ENCODE data around the gene FAP.

Gene FAP

DNA sequence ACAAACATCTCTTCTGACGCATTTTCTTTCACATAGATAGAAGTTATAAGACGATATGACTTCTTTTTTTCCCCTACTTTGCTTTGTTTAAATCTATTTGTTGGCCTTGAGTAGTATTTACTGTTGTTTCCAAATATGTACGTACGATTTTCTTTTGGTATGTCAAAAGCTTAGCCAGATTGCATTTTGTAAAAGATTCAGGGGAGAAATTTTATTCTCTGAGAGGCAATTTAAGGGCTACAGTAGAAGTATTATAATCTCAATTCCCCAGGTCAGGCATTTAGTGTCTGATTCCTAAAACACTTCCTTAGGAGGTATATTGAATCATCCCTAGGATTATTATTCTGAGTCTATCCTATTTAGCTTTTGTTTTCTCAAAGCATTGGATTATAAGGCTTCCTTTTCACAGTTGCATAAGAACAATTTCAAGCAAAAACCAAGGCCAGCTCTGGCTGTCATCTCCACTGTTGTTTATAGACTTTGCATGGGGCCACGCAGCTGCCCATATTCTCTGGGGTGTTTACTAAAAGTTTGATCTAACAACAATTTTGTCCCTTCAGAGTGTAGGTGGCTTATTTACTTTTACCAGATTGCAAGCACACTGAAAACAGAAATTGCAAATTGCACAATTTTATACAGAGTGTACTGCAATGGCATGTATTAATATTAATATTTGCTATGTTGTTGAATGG is 57.6 kb downstream of the FAP start:
- no peak for DNase-seq

DNA sequence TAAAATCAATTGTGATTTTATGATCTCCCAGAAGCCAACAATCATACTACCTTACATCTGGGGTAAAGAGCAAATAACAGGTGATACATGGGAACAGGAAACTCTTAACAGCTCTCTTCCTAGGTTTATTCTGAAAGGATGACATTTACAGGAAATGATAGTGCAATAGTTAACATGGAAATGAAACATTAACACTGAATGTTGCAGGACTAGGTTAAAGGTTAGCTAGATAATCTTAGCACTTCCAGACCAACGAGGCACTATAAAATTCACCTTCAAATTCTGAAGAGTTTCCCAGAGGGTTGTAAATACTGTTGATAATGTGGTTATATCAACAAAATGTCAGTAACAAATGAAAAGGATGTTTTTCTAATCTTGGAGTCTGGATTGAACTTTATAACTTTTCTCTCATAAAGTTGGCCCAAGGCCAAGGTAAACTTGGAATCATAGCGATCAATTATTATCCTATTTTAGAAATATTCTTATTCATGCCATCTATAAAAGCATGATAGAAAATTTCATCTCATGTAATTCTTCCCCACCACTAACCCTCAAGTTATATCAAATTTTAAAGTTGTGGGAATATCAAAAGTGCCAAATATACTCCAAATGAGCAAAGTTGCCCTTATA is 58.3 kb downstream of the FAP start:
- DNase-seq, result no peak

DNA sequence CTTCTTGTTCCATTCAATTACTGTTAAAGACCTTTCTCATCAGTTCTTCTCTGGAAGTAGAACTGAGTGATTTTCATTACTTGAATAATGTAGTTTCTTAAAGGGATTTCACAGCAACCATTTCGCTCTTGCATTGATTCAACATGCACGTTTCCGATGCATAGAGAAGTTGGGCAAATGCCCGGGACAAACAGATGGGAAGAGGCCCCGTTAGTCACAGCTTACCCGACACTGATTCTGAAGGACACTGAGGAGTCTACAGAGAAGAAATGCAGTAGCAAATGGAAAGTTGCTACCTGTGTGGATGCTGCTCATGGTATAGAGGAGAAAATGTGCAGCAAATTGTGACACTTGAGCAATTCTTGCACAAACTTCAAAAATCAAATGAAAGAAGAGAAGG is 58.9 kb downstream of the FAP start:
- no peak for DNase-seq

DNA sequence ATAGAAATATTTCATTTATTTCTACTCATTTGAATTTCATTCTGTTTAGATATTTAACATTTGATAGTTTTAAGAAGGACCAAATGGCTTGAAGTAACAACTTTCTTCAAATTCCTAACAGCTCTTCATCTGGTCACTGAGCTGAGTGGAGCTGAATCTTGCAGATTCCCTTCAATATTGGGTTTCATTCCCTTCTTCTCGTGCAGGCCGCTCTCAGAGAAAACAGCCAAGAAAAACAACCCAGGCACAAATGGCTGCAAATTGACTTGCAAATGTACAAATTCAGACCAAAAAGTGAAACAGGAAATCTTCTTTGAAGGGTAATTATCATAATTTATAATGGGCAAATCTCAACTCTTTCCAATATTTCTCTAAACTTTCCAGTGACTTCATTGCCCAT is 60.9 kb downstream of the FAP start:
- no peak for DNase-seq

DNA sequence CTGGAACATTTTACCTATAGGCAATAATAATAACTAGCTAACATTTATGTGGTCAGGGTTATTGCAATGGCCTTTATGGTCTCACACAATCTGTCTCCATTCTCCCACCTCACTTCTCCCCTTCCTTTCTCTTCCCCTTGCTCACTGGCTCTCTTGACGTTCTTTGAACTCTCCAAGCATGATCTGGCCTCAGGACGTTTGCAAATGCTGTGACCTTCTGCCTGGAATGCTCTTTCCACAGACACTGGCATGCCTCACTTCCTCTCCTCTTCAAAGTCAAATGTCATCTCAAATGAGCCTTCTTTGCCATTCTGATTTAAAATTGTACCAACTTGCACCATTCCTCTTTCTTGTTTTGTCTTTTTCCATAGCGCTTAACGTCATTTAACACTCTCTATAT is 65.9 kb downstream of the FAP start:
- DNase-seq, result no peak

DNA sequence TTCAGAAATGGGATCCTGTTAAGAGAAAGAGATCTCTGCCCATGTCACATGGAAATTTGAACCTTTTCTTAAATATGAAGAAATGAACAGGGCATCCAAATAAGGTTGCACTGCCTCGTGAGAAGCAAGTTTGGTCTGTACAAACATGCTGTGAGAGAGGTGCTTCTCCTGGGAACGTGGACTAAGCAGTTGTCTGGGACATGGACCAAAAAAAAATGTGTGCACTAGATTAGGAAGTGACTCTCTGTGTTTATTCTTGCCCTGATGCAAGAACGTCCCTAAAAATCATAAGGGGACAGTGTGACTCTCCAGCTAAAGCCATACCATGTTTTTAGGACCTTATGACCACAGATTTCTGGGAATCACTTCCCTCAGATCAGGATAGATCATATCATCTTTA is 67.5 kb downstream of the FAP start:
- no peak for DNase-seq

DNA sequence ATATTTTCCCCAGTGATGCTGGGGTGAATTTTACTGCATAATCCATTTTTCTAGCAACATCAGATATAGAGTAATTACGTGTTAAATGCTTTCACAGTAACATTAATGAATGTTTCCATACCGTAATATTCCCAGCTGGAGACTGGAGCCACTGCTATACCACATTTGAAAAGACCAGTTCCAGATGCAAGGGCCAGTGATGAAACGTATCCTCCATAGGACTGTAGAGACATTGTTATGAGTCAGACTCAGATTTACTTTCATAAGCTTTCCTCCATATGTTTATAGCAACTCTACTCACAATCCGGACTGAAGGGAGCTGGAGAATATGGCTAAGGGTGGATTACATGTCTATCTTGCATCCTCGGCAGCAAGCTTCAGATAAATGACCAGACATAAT is 68.5 kb downstream of the FAP start:
- DNase-seq, result no peak

DNA sequence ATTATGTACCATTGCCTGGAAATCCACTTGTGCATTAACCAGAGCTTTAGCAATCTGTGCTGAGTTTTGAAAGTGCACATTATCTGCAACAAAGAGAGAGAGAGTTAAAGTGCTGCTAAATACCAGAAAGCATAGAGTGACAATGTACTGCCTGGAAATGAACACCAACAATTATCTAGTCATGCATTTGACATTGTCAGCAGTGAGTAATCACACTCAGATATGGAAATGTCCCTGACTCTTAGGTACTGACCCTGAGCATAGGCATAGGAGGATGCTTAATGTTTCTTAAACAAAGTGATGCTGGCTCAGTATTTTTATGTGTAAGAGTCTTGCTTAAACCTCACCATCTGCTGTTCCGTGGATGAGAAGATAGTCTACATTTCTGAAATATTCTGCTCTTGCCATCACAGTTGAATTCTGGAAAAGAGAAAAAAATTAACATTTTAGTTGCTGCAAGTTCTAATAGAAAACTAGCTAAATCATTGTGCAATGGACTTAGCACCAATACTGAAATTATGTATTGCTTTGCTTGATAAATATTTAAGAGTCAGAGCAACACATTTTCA is 70.4 kb downstream of the FAP start:
- DNase-seq, result no peak

DNA sequence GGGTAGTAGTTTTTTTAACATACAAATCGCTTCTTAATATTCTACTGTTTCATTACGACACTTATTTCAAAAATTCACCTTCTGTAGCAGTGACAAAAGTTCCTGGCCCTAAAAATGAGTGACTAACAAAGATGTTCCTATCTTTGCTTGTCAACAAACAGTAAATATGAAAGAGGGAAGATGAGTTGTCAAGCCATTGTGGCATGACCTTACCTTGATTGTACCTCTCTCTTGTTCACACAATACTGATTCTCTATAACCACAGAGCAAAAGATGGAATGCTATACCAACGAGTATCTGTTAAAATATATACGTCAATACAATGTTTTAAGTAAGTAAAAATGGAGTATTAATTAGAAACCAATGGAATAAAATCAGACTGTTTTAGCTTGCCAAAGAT is 76.5 kb downstream of the FAP start:
- DNase-seq, result no peak

DNA sequence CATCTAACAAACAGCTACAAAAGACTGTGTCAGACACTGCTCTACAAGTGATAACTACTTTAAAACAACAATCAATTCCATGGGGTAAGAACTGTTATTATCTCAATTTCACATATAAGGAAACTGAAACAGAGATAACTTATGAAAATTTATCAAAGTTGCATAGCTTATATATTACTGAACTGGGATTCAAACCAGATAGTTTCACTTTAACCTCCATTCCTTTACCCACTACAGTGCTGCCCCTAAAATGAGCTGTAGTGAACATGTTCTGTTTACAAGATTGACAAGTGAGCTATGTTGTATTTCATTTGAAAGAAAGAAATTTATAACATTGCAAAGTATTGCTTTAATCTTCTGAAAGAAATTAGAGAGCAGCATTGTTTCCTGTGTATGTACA is 77.1 kb downstream of the FAP start:
- no peak for DNase-seq

DNA sequence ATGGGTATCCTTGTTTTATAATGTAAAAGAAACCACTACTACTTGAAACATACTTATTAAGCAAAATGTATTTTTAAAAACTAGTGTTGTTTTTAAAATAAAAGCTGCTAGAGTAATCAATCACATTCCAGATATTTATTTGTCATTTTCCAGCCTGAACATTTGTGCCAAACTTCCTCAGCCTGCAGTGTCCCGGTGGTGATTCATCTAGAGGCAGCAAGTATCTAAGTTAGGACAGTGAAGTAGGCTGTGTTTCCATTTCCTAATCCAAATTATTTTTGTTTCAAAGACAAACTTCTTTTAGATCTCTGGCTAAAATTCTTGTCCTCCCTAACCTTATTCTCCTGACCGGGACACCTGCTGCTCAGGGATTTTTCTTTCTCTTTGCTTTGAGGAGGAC is 78.4 kb downstream of the FAP start:
- no peak for DNase-seq

DNA sequence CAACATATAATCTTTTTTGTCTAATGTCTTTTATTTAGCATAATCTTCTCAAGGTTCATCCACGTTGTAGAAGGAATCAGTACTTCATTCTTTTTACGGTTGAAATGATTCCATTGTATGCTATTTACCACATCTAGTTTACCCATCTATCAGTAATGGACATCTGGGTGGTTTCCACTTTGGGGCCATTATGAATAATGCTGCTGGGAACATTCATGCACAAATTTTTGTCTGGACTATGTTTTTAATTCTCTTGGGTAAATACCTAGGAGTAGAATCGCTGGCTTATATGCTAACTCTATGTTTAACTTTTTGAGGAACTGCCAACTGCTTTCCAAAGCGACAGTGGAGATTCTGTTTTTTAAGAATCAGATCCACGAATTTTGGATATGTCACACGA is 83.8 kb downstream of the FAP start:
- no peak for DNase-seq

DNA sequence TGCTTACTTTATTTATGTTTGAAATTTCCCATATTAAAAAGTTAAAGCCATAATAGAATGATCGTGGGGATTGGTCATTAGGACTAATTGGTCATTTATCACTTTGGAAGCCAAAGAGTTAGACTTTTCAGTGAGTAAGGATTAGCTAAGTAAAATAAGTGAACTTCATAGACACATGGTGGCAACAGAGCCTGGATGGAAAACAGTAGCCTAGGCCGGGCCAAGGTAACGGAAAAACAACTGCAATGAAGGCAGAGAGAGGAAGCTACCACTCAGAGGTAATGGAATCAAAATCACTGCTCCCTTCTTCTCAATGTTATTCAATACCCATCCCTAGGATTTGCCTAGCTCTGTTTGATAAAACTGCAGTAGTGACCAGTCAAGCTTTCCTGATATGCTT is 87.1 kb downstream of the FAP start:
- no peak for DNase-seq

DNA sequence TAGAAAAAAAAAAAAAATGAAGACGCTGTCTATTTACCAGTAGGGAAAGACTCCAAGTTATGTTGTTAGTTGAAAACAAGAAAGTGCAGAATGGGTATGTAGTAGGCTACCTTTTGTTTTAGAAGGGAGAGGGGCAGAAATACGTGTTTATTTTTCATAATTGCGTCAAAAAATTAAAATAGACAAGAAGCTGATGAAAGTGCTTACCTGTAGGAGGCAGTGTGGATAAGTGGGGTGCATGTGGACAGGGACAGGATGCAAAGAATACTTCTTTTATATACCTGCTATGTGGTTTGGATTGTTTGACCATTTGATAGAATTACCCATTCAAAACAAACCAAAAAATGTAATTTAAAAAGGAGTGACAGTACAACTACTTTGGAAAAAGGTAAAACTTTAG is 88.2 kb downstream of the FAP start:
- DNase-seq, result no peak

DNA sequence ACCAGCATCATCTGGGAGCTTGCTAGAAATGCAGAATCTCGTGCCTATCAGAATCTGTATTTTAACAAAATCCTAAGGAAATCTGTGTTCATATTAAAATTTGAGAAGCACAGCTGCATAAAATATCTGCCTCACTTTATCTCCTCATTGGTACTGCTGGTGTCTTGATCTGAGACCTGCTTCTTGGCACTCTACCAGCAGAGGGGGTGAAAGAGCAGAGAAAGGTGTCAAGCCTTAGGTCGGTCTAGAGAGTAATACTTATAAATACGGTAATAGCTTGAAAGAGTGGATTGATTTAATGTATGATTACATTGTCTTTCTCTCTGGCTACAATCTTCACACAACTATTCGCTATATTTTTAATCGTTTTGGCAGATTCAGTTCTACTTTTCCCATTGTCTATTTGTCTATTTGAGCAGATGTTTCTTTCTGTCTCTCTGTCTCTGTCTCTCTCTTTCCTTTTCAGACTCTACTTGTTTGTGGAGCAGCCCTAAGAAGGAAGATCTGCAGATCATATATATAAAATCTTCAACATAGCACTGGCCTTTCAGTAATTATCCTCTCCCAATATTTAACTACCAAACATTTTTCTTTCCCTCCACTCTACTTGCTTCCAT is 89.5 kb downstream of the FAP start:
- DNase-seq, result peak; percentile 62

DNA sequence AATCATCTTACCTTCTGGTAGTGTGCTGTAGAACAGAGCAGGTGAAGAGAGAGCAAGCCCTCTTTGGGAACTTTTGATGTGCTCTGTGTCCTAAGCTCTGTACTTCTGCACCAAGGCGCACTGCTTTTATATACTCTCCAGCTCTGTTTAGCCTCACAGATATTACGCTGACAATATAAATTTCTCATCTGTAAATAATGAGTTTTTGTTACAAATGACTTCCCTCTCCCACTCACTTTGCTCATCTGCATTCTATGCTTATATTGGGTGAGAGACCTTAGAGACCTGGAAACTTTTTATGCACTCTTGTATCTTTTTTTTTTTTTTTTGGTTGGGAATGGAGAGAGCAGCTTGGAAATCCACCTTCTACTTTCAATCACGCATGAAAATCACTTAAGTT is 91.1 kb downstream of the FAP start, which contains the start of gene GCG:
TSS of gene GCG (minus strand) at position 101 of the 400 bp plus-strand sequence. CDS start 3,069 bp downstream, outside the sequence.
- no peak for DNase-seq

DNA sequence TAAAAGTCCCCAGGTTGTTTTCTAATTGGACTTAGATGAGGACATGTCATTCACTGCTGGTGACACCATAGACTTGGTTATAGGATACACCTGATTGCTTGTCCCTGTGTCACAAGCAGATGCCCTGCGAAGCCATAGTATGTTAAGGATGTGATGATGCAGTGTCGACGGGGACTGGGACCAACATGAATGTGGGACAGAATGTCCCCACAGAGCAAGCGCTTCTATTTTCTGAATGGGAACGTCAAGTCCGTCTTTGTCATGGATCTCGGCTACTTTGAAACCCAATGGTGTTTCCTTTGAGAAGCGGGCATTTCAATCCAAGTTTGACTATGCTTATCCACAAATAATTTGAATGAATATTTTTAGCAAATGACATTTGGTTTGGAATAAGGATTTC is 93.3 kb downstream of the FAP start:
- no peak for DNase-seq

DNA sequence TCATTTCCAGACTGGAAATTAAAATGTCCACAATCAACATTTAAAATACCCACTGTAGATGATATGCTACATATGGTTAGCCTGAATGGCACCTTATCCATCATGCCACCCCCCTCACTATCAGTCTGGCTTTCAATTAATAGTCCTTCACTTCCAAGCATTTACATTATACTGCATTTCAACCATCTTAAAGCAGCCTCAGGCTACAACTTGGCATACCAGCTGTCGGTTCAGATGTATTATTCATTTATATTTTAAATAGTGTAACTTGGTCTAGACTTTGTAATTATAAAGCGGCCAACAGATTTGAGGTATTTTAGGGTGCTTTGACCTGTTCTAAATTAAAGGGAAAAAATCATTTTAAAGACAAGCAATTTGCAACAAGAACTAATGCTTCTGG is 93.8 kb downstream of the FAP start:
- no peak for DNase-seq

DNA sequence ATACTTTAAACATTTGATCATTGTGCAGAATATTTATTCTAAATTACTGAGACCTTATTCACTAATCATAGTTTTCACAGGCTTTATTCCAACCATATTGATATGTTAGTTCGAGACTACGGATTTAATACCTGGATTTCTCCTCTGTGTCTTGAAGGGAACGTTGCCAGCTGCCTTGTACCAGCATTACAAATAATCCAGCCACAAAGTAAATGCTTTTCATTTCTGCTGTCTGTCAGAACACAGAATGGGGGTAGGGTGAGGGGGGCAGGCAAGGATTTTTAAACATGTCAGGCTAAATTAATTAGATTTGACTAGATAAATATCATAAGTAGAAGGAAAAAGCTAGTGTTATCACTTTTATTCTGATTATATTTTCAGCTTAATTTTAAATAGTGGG is 94.3 kb downstream of the FAP start:
- no peak for DNase-seq

DNA sequence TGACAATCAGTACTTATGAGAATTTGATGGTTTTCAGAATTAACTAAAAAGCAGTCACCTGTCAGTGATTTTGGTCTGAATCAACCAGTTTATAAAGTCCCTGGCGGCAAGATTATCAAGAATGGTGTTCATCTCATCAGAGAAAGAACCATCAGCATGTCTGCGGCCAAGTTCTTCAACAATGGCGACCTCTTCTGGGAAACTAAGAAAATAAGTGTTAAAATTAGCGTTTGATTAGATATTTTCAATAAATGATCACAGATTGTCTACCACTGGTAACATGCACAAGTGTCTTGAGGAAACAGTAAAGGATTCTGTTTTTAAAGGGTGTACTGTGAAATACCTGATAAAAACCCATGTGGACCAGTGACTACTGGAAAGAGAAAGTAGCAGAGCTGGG is 99.3 kb downstream of the FAP start:
- no peak for DNase-seq

DNA sequence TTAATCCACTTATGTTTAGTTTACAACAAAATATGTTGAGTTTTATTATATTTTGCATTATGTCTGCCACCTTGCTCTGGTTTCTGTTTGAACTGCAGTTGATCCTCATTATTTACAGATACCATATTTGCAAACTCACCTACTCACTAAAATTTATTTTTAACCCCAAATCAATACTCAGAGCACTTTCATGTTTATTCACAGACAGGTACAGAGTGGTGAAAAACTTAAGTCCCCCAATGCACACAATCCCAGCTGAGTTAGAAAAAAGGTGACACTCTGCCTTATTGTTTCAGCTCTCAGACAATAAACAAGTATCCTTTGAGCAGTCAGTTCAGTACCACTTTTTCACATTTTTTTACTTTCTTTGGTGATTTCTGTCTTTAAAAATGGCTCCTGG is 104.9 kb downstream of the FAP start:
- no peak for DNase-seq

DNA sequence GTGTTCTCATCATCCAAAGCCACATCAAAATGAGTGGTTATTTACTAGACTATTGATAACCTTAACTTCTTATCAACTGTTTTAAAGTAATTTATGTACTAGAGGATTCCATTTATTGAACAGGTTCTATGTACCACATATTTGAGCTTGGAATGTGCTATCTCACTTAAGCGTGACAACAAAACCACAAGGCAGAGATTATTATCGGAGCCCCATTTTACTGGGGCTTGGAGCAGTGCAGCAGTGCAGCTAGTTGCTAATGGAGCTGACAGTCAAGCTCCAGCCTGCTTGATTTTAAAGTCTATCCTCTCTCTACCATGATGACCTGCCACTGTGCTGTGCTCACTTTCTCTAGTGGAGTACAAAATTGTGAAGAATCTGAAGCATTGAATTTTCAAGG is 115.8 kb downstream of the FAP start:
- no peak for DNase-seq

DNA sequence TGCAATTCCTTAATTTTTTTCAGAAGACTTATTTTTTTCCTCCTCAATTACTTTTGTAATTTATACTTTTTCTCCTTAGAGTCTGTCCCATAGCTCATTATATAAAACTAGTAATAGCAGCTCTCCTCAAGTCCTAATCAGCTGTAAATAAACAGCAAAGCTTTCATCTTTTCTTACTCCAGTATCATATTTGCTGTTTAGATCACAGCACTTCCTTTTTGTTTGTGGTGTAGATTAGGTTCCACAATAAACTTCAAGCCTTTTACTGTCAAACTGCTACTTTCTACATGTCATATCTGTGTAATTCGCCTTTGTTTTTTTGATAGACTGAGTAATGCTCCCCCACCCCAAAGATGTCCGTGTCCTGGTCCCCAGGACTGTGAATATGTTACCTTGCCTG is 116.7 kb downstream of the FAP start:
- DNase-seq, result no peak

DNA sequence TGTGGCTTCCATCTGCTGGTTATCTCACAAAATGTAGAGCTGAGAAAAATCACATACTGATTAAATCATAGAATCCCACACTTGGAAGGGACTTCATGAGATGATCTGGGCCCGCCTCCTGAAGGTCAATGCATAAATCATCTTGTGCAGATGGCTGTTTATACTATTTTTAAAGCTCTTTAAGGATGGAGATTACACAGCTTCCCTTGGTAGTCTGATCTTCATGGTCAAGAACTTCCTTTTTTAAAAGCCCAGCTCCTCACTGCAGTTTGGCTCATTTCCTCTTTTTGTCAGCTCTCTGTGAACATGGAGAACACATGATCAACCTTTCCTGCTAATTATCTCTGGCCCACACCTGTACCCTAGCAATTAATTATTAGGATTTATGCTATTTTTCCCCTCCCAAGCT is 117.1 kb downstream of the FAP start:
- DNase-seq, result no peak

Measured in activated naive CD4-positive, alpha-beta T cell treated with Interleukin-2 at 50 U/mL for 16 hours (primary cell).